ENCODE results near the gene ACOXL. TPM values are rescaled to one million over a fixed set of nuclear protein-coding genes. Genes with fewer than 3 reads are reported as not detected.
A peak's percentile ranks its signal among the peaks of the same experiment; 100 is the strongest.

The ACOXL gene
- total and polyA plus RNA-seq, 2 of the 8 experiments (the other 6 are each of a cell fraction or from before 2014, with no cell fraction given), result 11.4 to 20.6 TPM

- no peaks in the 10 kb centered on the region for H3K27me3 ChIP-seq (replicated peaks in 1 of 4; ENCODE audit: control insufficient read depth in 3 of 4, extremely low read depth in 1 of 4, insufficient read depth in 3 of 4, low read length in 3 of 4)
- no peak overlapping the region for H3K9ac ChIP-seq (replicated peaks in 1 of 4; ENCODE audit: extremely low read depth in 1 of 4, low read depth in 3 of 4, low read length in 3 of 4)
- no peak overlapping the region for H3K56ac ChIP-seq (replicated peaks; ENCODE audit: insufficient read length, low read depth, low read length)
- FAIRE-seq, result no peak
- H3K27ac ChIP-seq (ENCODE audit: low read depth, low read length), result no peak overlapping the region
- no peak overlapping the region; the same call in 1 of the 2 replicates for H2BK20ac ChIP-seq (ENCODE audit: low read length)
- no peak overlapping the region for H2AFZ ChIP-seq (ENCODE audit: low read length)
- 56% methylated on average over 6 of the region's 6 CpGs; no CpG with 5 or more reads in 1 of the 2 experiments for WGBS, 2 experiments (ENCODE audit: extremely low coverage in 1 of 2, insufficient coverage in 1 of 2, insufficient read length in 1 of 2, insufficient replicate concordance in 2 of 2, low coverage in 1 of 2, low lambda C conversion rate in 2 of 2, missing lambda C conversion rate in 1 of 2)
- no peak overlapping the region for H2BK120ac ChIP-seq (replicated peaks; ENCODE audit: low read depth, low read length)
- no peak overlapping the region for H2BK12ac ChIP-seq (ENCODE audit: low read depth, low read length)
- ChIA-PET POLR2A (ENCODE audit: partially characterized antibody) (interaction anchor here (1.0 to 1.2 kb wide), 3 partner anchors 11 to 22 kb away, joined by 3 to 4 read pairs (median 3); no protein-coding TSS in a partner anchor), CTCF (ENCODE audit: partially characterized antibody) (interaction anchor here (1.0 to 1.6 kb wide), 3 partner anchors 12 to 69 kb away, joined by 3 read pairs; no protein-coding TSS in a partner anchor)
- H3K23ac ChIP-seq (ENCODE audit: insufficient read length), result no peak overlapping the region
- TF ChIP-seq RAD21 (IDR thresholded peaks at IDR 0.05 in 1 of 2, conservative IDR thresholded peaks at IDR 0.05 in 1 of 2; ENCODE audit: low read depth in 2 of 2, low read length in 2 of 2) (no peak), SP1 (IDR thresholded peaks at IDR 0.05; ENCODE audit: low read depth, low read length) (no peak), TCF12 (IDR thresholded peaks at IDR 0.05; ENCODE audit: low read depth, low read length) (0 out of 2 replicates have a peak, but pooled peaks have one; percentile 80)
- no peaks in the 10 kb centered on the region for H3K9me3 ChIP-seq (ENCODE audit: insufficient read depth in 2 of 2, low read depth in 1 of 2, low read length in 1 of 2)
- H2BK15ac ChIP-seq (ENCODE audit: low read length), result no peak overlapping the region
- DNase-seq (ENCODE audit: low read depth in 1 of 2, low spot score in 2 of 2), result no peak
- H3K36me3 ChIP-seq (ENCODE audit: control insufficient read depth in 2 of 4, insufficient read depth in 4 of 4, low read length in 3 of 4), result peaks cover 0 to 4% (median 0%) of the 10 kb centered on the region in 4 experiments; a peak in 2 of 8 replicates
- H3K4me1 ChIP-seq (replicated peaks in 1 of 4; ENCODE audit: control insufficient read depth in 3 of 4, insufficient read depth in 4 of 4, low read length in 3 of 4), result peaks cover 12 to 28% (median 23%) of the 10 kb centered on the region in 4 experiments
- no peak overlapping the region for H3K18ac ChIP-seq (ENCODE audit: extremely low read depth, low read length)
- no peak overlapping the region for H3K4me3 ChIP-seq (ENCODE audit: extremely low read depth in 1 of 4, insufficient read depth in 2 of 4, low read depth in 3 of 4, low read length in 4 of 4)
- no peaks in the 10 kb centered on the region; the same call in 1 of the 2 replicates for H3K23me2 ChIP-seq (ENCODE audit: low read depth, low read length)
- H3K79me1 ChIP-seq (ENCODE audit: low read depth, low read length), result peaks cover 5% of the 10 kb centered on the region
- H4K8ac ChIP-seq (ENCODE audit: extremely low read depth, insufficient read depth, low read length), result no peak overlapping the region
- H3K14ac ChIP-seq (ENCODE audit: insufficient read length), result no peak overlapping the region
- no peak overlapping the region for H3K4ac ChIP-seq (replicated peaks; ENCODE audit: insufficient read length, low read depth, low read length)
- H4K91ac ChIP-seq (replicated peaks; ENCODE audit: insufficient read length, low read length), result no peak overlapping the region
- no peak overlapping the region for H2BK5ac ChIP-seq (ENCODE audit: low read depth, low read length)
- peak overlapping the region; percentile 0 to 18; a peak in 1 of 4 replicates for H3K4me2 ChIP-seq (ENCODE audit: insufficient read depth in 1 of 2, low read depth in 2 of 2, low read length in 2 of 2)
- peaks cover 3 to 74% of the 10 kb centered on the region in 2 experiments; a peak in 3 of 4 replicates for H3K79me2 ChIP-seq (ENCODE audit: control insufficient read depth in 1 of 2, insufficient read depth in 2 of 2, low read length in 2 of 2)
- H4K20me1 ChIP-seq (replicated peaks in 1 of 2; ENCODE audit: control insufficient read depth in 1 of 2, insufficient read depth in 2 of 2, low read length in 2 of 2), result peaks cover 0 to 2% of the 10 kb centered on the region in 2 experiments
- no peak overlapping the region for H2AK5ac ChIP-seq (ENCODE audit: low read depth, low read length)
- H4K5ac ChIP-seq (ENCODE audit: insufficient read length, low read depth, low read length), result no peak overlapping the region
These were observed 16.1 kb downstream of the ACOXL start for GRCh38 chr2:110748489-110748867.
